Measurements from ENCODE around the gene AMPH. TPM values are rescaled to one million over a fixed set of nuclear protein-coding genes. Genes with fewer than 3 reads are reported as not detected.

The AMPH gene
- total and polyA plus RNA-seq, 11 donors: 0.46 to 5.3 (median 3.1) TPM

DNA sequence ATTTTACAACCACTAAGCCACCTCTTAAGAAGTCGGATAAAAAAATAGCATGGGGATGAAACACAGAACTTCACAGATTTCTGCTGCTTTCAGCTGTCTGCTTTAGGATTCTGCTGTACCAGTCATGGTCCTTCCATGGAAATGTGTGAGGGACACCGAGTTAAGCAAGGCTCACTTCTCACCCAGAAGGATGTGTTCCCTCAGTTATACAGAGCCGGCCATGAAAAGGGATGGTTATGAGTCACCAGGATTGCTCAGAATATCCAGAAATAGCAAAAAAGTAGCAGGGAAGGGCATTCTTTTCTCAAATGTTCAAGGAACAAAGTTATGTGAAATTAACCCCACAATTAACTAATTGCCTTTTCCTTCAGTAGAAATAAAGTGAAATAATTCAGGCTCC, 124.4 kb downstream of the AMPH start:
- TF ChIP-seq, protein P1, sequence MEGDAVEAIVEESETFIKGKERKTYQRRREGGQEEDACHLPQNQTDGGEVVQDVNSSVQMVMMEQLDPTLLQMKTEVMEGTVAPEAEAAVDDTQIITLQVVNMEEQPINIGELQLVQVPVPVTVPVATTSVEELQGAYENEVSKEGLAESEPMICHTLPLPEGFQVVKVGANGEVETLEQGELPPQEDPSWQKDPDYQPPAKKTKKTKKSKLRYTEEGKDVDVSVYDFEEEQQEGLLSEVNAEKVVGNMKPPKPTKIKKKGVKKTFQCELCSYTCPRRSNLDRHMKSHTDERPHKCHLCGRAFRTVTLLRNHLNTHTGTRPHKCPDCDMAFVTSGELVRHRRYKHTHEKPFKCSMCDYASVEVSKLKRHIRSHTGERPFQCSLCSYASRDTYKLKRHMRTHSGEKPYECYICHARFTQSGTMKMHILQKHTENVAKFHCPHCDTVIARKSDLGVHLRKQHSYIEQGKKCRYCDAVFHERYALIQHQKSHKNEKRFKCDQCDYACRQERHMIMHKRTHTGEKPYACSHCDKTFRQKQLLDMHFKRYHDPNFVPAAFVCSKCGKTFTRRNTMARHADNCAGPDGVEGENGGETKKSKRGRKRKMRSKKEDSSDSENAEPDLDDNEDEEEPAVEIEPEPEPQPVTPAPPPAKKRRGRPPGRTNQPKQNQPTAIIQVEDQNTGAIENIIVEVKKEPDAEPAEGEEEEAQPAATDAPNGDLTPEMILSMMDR (IDR thresholded peaks at IDR 0.05): no peak
- no peak for TF ChIP-seq POLR2A (IDR thresholded peaks at IDR 0.05)
- Histone ChIP-seq H3K27me3 (no peaks in the 10 kb centered on the region), H3K9me3 (no peaks in the 10 kb centered on the region), H3K27ac (no peak overlapping the region), H3K4me1 (no peaks in the 10 kb centered on the region), H3K36me3 (no peaks in the 10 kb centered on the region), H3K4me3 (no peak overlapping the region)
- intact Hi-C loops (cut with DNase I): no loop called here
- 75 to 86% (median 82%) methylated on average over 3 of the region's 3 CpGs for WGBS, 4 donors
- DNase-seq (no peak), ATAC-seq (peak in 1 of 4 donors; percentile 56)

DNA sequence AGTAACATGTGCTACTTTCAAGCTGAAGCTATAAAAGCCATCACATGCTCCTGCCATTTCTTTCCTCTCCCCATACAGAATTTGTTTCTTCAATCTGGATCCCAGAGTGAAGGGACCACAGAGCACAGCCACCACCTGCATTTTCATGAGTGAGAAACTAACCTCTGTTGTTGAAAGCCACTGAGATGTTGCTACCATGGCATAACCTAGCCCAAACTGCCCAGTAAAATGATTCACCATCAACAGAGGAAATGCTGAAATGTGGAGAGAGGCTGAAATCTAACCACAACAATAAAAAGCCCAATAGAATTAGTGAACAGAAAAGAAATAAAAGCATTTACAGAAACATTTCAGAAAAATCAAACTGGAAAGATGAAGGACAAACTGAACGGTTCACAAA, 125.2 kb downstream of the AMPH start:
- DNase-seq: no peak
- H3K4me3 ChIP-seq: no peak overlapping the region
- no peak for ATAC-seq
- 91 to 96% (median 94%) methylated on average over 1 of the region's 1 CpG for WGBS, 4 donors
- no peaks in the 10 kb centered on the region for H3K36me3 ChIP-seq
- intact Hi-C loops (cut with DNase I): no loop called here
- H3K9me3 ChIP-seq: no peaks in the 10 kb centered on the region
- no peaks in the 10 kb centered on the region for H3K27me3 ChIP-seq
- no peaks in the 10 kb centered on the region for H3K4me1 ChIP-seq
- no peak for TF ChIP-seq POLR2A (IDR thresholded peaks at IDR 0.05)
- TF ChIP-seq, protein P1 (IDR thresholded peaks at IDR 0.05): no peak
- H3K27ac ChIP-seq: no peak overlapping the region

DNA sequence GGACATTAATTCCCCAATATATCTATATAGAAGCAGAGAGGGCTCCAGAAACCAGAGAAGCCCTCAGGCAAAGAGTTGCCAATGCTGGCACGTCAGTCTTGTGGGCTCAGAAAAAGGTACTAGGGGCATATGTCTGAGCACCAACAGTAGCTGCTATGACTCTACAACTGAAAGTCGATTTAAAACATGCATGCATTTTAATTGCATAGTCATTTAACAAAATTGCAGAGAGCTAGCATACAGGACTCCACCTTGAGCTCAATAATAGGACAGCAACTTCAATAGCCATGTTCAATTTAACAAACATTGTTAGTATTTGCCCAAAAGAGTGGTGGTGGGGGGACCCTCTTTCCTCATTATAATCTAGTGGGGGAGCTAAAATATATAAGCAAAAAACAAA, 126.5 kb downstream of the AMPH start:
- TF ChIP-seq, protein P1 (IDR thresholded peaks at IDR 0.05): no peak
- no peak for TF ChIP-seq POLR2A (IDR thresholded peaks at IDR 0.05)
- ATAC-seq (no peak), DNase-seq (no peak)
- no peaks in the 10 kb centered on the region for H3K27me3 ChIP-seq
- no peaks in the 10 kb centered on the region for H3K4me1 ChIP-seq
- H3K27ac ChIP-seq: no peak overlapping the region
- intact Hi-C loops (cut with DNase I): no loop called here
- no peak overlapping the region for H3K4me3 ChIP-seq
- H3K9me3 ChIP-seq: no peaks in the 10 kb centered on the region
- WGBS, 4 donors: 60 to 76% (median 67%) methylated on average over 2 of the region's 2 CpGs
- H3K36me3 ChIP-seq: no peaks in the 10 kb centered on the region

DNA sequence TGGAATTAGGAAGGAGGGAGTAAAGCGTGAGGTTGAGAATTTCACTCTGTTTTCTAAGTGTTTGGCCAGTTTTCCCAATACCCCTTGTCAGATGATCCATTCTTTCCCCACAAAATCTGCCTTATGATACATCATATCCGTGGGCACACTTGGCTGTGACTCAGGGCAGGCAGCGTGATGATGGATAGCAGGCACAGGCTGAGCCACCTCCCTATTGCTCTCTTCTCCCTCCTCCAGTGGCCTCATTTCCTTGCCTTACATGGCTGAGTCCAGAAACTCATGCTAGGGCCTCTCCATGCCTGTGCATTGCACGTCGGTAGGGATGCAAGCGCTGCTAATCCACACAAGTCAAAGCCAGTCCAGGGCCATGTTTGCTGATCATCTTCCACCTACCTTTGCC, 128.3 kb downstream of the AMPH start:
- Histone ChIP-seq H3K27me3 (no peaks in the 10 kb centered on the region), H3K9me3 (no peaks in the 10 kb centered on the region), H3K36me3 (no peaks in the 10 kb centered on the region), H3K4me3 (no peak overlapping the region), H3K4me1 (no peaks in the 10 kb centered on the region), H3K27ac (no peak overlapping the region)
- 72 to 95% (median 85%) methylated on average over 6 of the region's 6 CpGs for WGBS, 4 donors
- ATAC-seq (no peak), DNase-seq (no peak)
- no peak for TF ChIP-seq POLR2A (IDR thresholded peaks at IDR 0.05)
- TF ChIP-seq, protein P1 (IDR thresholded peaks at IDR 0.05): no peak
- intact Hi-C loops (cut with DNase I): no loop called here
